ENCODE results near the gene DENND1A.

Gene DENND1A

DNA sequence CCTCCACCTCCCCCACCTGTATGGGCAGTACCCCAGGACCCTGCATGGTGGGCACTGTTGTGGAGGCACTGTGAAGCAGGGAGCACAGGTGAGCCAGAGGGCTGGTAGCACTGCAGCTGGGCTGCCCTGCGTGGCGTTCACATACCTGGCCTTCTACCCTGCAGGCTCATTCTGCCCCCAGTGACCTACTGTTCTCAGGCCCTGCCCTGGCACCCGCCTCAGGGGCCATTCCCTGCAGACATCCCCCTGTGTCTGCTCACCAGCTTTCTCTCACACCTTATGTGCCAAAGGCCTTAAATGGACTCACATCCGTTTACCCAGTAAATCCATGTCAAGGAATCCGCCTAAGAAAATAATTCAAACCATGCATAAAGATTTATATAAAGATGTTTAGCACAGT lies 377.4 kb downstream of the DENND1A start:
- no peak for TF ChIP-seq CTCF (IDR thresholded peaks at IDR 0.05)
- H3K9ac ChIP-seq = no peak overlapping the region
- H3K27ac ChIP-seq = no peak overlapping the region

GRCh38 chr9:123551734-123552133 lies 378.2 kb downstream of the DENND1A start:
- Histone ChIP-seq H2AFZ (no peak overlapping the region), H3K9ac (no peak overlapping the region), H3K36me3 (ENCODE audit: control insufficient read depth, insufficient read depth, low read length) (no peaks in the 10 kb centered on the region), H3K79me2 (no peaks in the 10 kb centered on the region), H3K27ac (no peak overlapping the region), H3K4me2 (ENCODE audit: low read length) (no peak overlapping the region), H3K9me3 (ENCODE audit: control insufficient read depth, low read length) (no peaks in the 10 kb centered on the region), H3K4me3 (ENCODE audit: low read depth, low read length) (no peak overlapping the region), H3K27me3 (ENCODE audit: control insufficient read depth, insufficient read depth, low read length) (no peaks in the 10 kb centered on the region), H3K4me1 (peaks cover 3% of the 10 kb centered on the region)
- TF ChIP-seq CTCF (IDR thresholded peaks at IDR 0.05) = no peak

More for the DNA sequence above, 377.4 kb downstream of the DENND1A start:
- Histone ChIP-seq H3K4me3 (ENCODE audit: low read depth, low read length) (no peak overlapping the region), H3K79me2 (no peaks in the 10 kb centered on the region), H3K4me2 (ENCODE audit: low read length) (no peak overlapping the region), H3K36me3 (ENCODE audit: control insufficient read depth, insufficient read depth, low read length) (no peaks in the 10 kb centered on the region), H3K9me3 (ENCODE audit: control insufficient read depth, low read length) (no peaks in the 10 kb centered on the region), H3K27me3 (ENCODE audit: control insufficient read depth, insufficient read depth, low read length) (no peaks in the 10 kb centered on the region), H3K4me1 (peaks cover 3% of the 10 kb centered on the region), H2AFZ (no peak overlapping the region)

GRCh38 chr9:123550797-123551196 lies 379.1 kb downstream of the DENND1A start:
- Histone ChIP-seq H3K36me3 (ENCODE audit: control insufficient read depth, insufficient read depth, low read length) (no peaks in the 10 kb centered on the region), H3K9me3 (ENCODE audit: control insufficient read depth, low read length) (no peaks in the 10 kb centered on the region), H3K9ac (no peak overlapping the region), H3K27ac (no peak overlapping the region), H3K4me3 (ENCODE audit: low read depth, low read length) (no peak overlapping the region), H3K4me2 (ENCODE audit: low read length) (no peak overlapping the region), H3K27me3 (ENCODE audit: control insufficient read depth, insufficient read depth, low read length) (no peaks in the 10 kb centered on the region), H2AFZ (no peak overlapping the region), H3K4me1 (peaks cover 3% of the 10 kb centered on the region), H3K79me2 (no peaks in the 10 kb centered on the region)
- no peak for TF ChIP-seq CTCF (IDR thresholded peaks at IDR 0.05)

GRCh38 chr9:123550012-123550411 lies 379.9 kb downstream of the DENND1A start:
- Histone ChIP-seq H3K4me1 (peaks cover 3% of the 10 kb centered on the region), H3K4me2 (ENCODE audit: low read length) (no peak overlapping the region), H3K79me2 (no peaks in the 10 kb centered on the region), H3K4me3 (ENCODE audit: low read depth, low read length) (no peak overlapping the region), H3K36me3 (ENCODE audit: control insufficient read depth, insufficient read depth, low read length) (no peaks in the 10 kb centered on the region), H3K9ac (no peak overlapping the region), H2AFZ (no peak overlapping the region), H3K9me3 (ENCODE audit: control insufficient read depth, low read length) (no peaks in the 10 kb centered on the region), H3K27me3 (ENCODE audit: control insufficient read depth, insufficient read depth, low read length) (no peaks in the 10 kb centered on the region), H3K27ac (no peak overlapping the region)
- TF ChIP-seq CTCF (IDR thresholded peaks at IDR 0.05) = no peak

GRCh38 chr9:123548741-123549545 lies 381.0 kb downstream of the DENND1A start:
- Histone ChIP-seq H3K27me3 (ENCODE audit: control insufficient read depth, insufficient read depth, low read length) (no peaks in the 10 kb centered on the region), H3K27ac (no peak overlapping the region), H2AFZ (no peak overlapping the region), H3K79me2 (no peaks in the 10 kb centered on the region), H3K36me3 (ENCODE audit: control insufficient read depth, insufficient read depth, low read length) (no peaks in the 10 kb centered on the region), H3K9ac (no peak overlapping the region), H3K4me3 (ENCODE audit: low read depth, low read length) (no peak overlapping the region), H3K9me3 (ENCODE audit: control insufficient read depth, low read length) (no peaks in the 10 kb centered on the region), H3K4me1 (peaks cover 3% of the 10 kb centered on the region), H3K4me2 (ENCODE audit: low read length) (no peak overlapping the region)
- TF ChIP-seq CTCF (IDR thresholded peaks at IDR 0.05) = no peak
